ENCODE data around the gene TNNI3. TPM values are rescaled to one million over a fixed set of nuclear protein-coding genes. Genes with fewer than 3 reads are reported as not detected.

Gene TNNI3
- total RNA-seq, 2 donors from 2014 or later = not detected

- Mint-ChIP-seq H3K4me1 (ENCODE audit: low read depth in 2 of 2) (peaks cover 6 to 18% of the 10 kb centered on the region in 2 donors), H3K36me3 (peaks cover 6% of the 10 kb centered on the region), H3K27ac (no peak overlapping the region), H3K27me3 (no peaks in the 10 kb centered on the region), H3K9me3 (no peaks in the 10 kb centered on the region), H3K4me3 (no peak overlapping the region)
- DNase-seq (ENCODE audit: low spot score) (peak; percentile 56), ATAC-seq (peak in 1 of 2 donors; percentile 33)
Measured at GRCh38 chr19:55106591-55106990, 50.9 kb downstream of the TNNI3 start.

GRCh38 chr19:55105237-55105636 lies 52.3 kb downstream of the TNNI3 start:
- Mint-ChIP-seq H3K9me3 (no peaks in the 10 kb centered on the region), H3K36me3 (peaks cover 6% of the 10 kb centered on the region), H3K27me3 (no peaks in the 10 kb centered on the region), H3K4me1 (ENCODE audit: low read depth in 2 of 2) (peaks cover 6 to 16% of the 10 kb centered on the region in 2 donors), H3K27ac (no peak overlapping the region), H3K4me3 (no peak overlapping the region)
- ATAC-seq = no peak
- peak; percentile 18 for DNase-seq (ENCODE audit: low spot score)

- no peak overlapping the region for H3K4me3 Mint-ChIP-seq
- H3K36me3 Mint-ChIP-seq = peaks cover 6% of the 10 kb centered on the region
Measured at GRCh38 chr19:55103190-55103589, 54.3 kb downstream of the TNNI3 start.

More at GRCh38 chr19:55103190-55103589, 54.3 kb downstream of the TNNI3 start:
- Mint-ChIP-seq H3K27me3 (no peaks in the 10 kb centered on the region), H3K9me3 (no peaks in the 10 kb centered on the region), H3K4me1 (ENCODE audit: low read depth in 2 of 2) (peaks cover 6 to 9% of the 10 kb centered on the region in 2 donors), H3K27ac (no peak overlapping the region)
- ATAC-seq = no peak
- DNase-seq (ENCODE audit: low spot score) = peak; percentile 45

Other genes with a start within 250 kb of the TNNI3 start
- gene NLRP7, start 210.2 kb downstream of the TNNI3 start, total RNA-seq = 1 to 10 TPM; 1.1 to 1.2 TPM
- gene NLRP2, start 191.4 kb downstream of the TNNI3 start, total RNA-seq = 100 to 1,000 TPM in 1 of 2 donors, 10 to 100 TPM in 1; 50.3 to 154 TPM
- under 1 TPM in 1 of 2 donors, not detected in 1; 0.22 TPM for gene GP6, start 119.5 kb downstream of the TNNI3 start, total RNA-seq
- 10 to 100 TPM; 13.4 to 31.0 TPM for gene RDH13, start 94.6 kb downstream of the TNNI3 start, total RNA-seq
- 1 to 10 TPM; 1.3 to 8.7 TPM for gene EPS8L1, start 81.9 kb downstream of the TNNI3 start, total RNA-seq
- gene PPP1R12C, start 40.1 kb downstream of the TNNI3 start, total RNA-seq = 100 to 1,000 TPM; 157 to 251 TPM
- not detected for gene TNNT1, start 8.5 kb downstream of the TNNI3 start, total RNA-seq
- not detected for gene DNAAF3, start 8.9 kb upstream of the TNNI3 start, total RNA-seq
- not detected for gene SYT5, start 22.6 kb upstream of the TNNI3 start, total RNA-seq
- under 1 TPM in 1 of 2 donors, not detected in 1; 0.11 TPM for gene PTPRH, start 51.8 kb upstream of the TNNI3 start, total RNA-seq
- gene TMEM86B, start 71.0 kb upstream of the TNNI3 start, total RNA-seq = 10 to 100 TPM in 1 of 2 donors, 1 to 10 TPM in 1; 8.3 to 31.6 TPM
- gene PPP6R1, start 101.3 kb upstream of the TNNI3 start, total RNA-seq = 100 to 1,000 TPM; 260 to 492 TPM
- gene HSPBP1, start 122.4 kb upstream of the TNNI3 start, total RNA-seq = 10 to 100 TPM; 38.2 to 53.1 TPM
- 10 to 100 TPM; 11.9 to 15.7 TPM for gene BRSK1, start 126.3 kb upstream of the TNNI3 start, total RNA-seq
- 1 to 10 TPM in 1 of 2 donors, under 1 TPM in 1; 0.67 to 2.7 TPM for gene TMEM150B, start 167.6 kb upstream of the TNNI3 start, total RNA-seq
- gene KMT5C, start 182.1 kb upstream of the TNNI3 start, total RNA-seq = 10 to 100 TPM in 1 of 2 donors, 1 to 10 TPM in 1; 9.7 to 22.1 TPM
- gene COX6B2, start 197.0 kb upstream of the TNNI3 start, total RNA-seq = not detected
- gene GARIN5B, start 205.5 kb upstream of the TNNI3 start, total RNA-seq = not detected
- under 1 TPM in 1 of 2 donors, not detected in 1; 0.78 TPM for gene IL11, start 212.7 kb upstream of the TNNI3 start, total RNA-seq
- gene TMEM190, start 219.1 kb upstream of the TNNI3 start, total RNA-seq = not detected
- 1 to 10 TPM; 5.2 to 8.3 TPM for gene TMEM238, start 226.6 kb upstream of the TNNI3 start, total RNA-seq
- gene RPL28, start 228.2 kb upstream of the TNNI3 start, total RNA-seq = 1,000 to 10,000 TPM; 1,106 to 1,518 TPM